Upper lobe of left lung (tissue), 6 donors: Measurements from ENCODE around the gene ZNF490. TPM values are rescaled to one million over a fixed set of nuclear protein-coding genes. Genes with fewer than 3 reads are reported as not detected.

ENCODE experiments used
- ATAC-seq, 2 donors: fragments of 200-7000 bp; cut with Tn5 transposase; one replicate each; pipeline ENCODE4 v1.9.1; 2022; ENCODE audit warnings: mild to moderate bottlenecking in 2 of 2, moderate library complexity in 2 of 2; ENCODE audit not compliant: low FRiP score in 2 of 2
- DNase-seq, 2 donors: peaks; one replicate each; pipeline ENCODE4 v3.0.0-alpha.2; 2019 to 2020
- H3K27ac ChIP-seq, 4 donors: fragments of 200-600 bp; sonication (generic); one replicate each; pipeline ENCODE4 v1.5.1; 2016 to 2019
- H3K27me3 ChIP-seq, 4 donors: fragments of 200-600 bp; sonication (generic); one replicate each; pipeline ENCODE4 v1.5.1; 2017 to 2019
- H3K36me3 ChIP-seq, 4 donors: fragments of 200-600 bp; sonication (generic); one replicate each; pipeline ENCODE4 v1.5.1; 2016 to 2019
- H3K4me1 ChIP-seq, 4 donors: fragments of 200-600 bp; sonication (generic); one replicate each; pipeline ENCODE4 v1.5.1; 2018 to 2019
- H3K4me3 ChIP-seq, 4 donors: fragments of 200-600 bp; sonication (generic); one replicate each; pipeline ENCODE4 v1.5.1; 2017 to 2019; ENCODE audit warnings: mild to moderate bottlenecking in 2 of 4, moderate library complexity in 1 of 4
- H3K9me3 ChIP-seq, 4 donors: fragments of 200-600 bp; sonication (generic); one replicate each; pipeline ENCODE4 v1.5.1; 2018 to 2019
- CTCF ChIP-seq, 6 experiments: fragments of 450-650 bp in 4 of 6; fragments of 200-600 bp in 2 of 6; sonication (generic) in 2 of 6; IDR thresholded peaks; one replicate each; pipeline ENCODE4 v1.5.1; 2016 to 2019; ENCODE audit warnings: antibody characterized with exemption in 6 of 6
- EP300 ChIP-seq, 4 donors: sonication (generic); formaldehyde crosslinking; IDR thresholded peaks; one replicate each; pipeline ENCODE4 v1.5.1; 2017; ENCODE audit warnings: antibody characterized with exemption in 4 of 4, control low read depth in 2 of 4
- POLR2A ChIP-seq, 4 donors: fragments of 450-650 bp; IDR thresholded peaks; one replicate each; pipeline ENCODE4 v1.5.1; 2016 to 2017; ENCODE audit warnings: antibody characterized with exemption in 4 of 4, mild to moderate bottlenecking in 2 of 4
- POLR2AphosphoS5 ChIP-seq, 2 donors: sonication (generic); formaldehyde crosslinking; IDR thresholded peaks; one replicate each; pipeline ENCODE4 v1.5.1; 2017; ENCODE audit warnings: antibody characterized with exemption in 2 of 2
- WGBS, 2 donors: methylation state at CpG; one replicate each; pipeline ENCODE4 v1.1.5; 2017 to 2018; 5-methylcytosine and 5-hydroxymethylcytosine counted together
- total RNA-seq, 6 donors: library from RNA; depleted of rRNA in 4 of 6; stranded (reverse); fragments of >200 nt in 4 of 6; gene quantifications; one replicate each; pipeline versions ENCODE4 v1.1.0 to v1.2.1, GENCODE V29; 2016 to 2021
- donor health status: DM: no; HTN: no; CAD: no; lungs with moderate emphysema.
- donor health status: DM: no; HTN: yes; CAD: no; lungs with severe emphysema.

The ZNF490 gene
- total RNA-seq, 6 donors from 2014 or later: 4.3 to 11.6 (median 9.0) TPM

GRCh38 chr19:12545267-12545666 is 65.3 kb downstream of the ZNF490 start:
- H3K9me3 ChIP-seq: no peaks in the 10 kb centered on the region
- 76 to 84% methylated on average over 8 of the region's 8 CpGs for WGBS, 2 donors
- DNase-seq: no peak
- TF ChIP-seq POLR2A (IDR thresholded peaks at IDR 0.05) (no peak), POLR2AphosphoS5 (IDR thresholded peaks at IDR 0.05) (no peak), CTCF (IDR thresholded peaks at IDR 0.05) (no peak), EP300 (IDR thresholded peaks at IDR 0.05) (no peak)
- H3K4me1 ChIP-seq: peaks cover 19 to 34% (median 26%) of the 10 kb centered on the region in 4 donors
- no peak overlapping the region for H3K4me3 ChIP-seq
- H3K27ac ChIP-seq: no peak overlapping the region
- H3K27me3 ChIP-seq: no peaks in the 10 kb centered on the region
- no peak for ATAC-seq
- H3K36me3 ChIP-seq: peaks cover 2 to 35% (median 10%) of the 10 kb centered on the region in 4 donors

- no peak overlapping the region for H3K4me3 ChIP-seq
- TF ChIP-seq POLR2A (IDR thresholded peaks at IDR 0.05): no peak
- H3K27ac ChIP-seq: no peak overlapping the region
- WGBS, 2 donors: 32 to 66% methylated on average over 5 of the region's 5 CpGs
- H3K27me3 ChIP-seq: no peaks in the 10 kb centered on the region
- peaks cover 2 to 44% (median 16%) of the 10 kb centered on the region in 4 donors for H3K36me3 ChIP-seq
- peaks cover 0 to under 1% (median 0%) of the 10 kb centered on the region in 4 donors for H3K9me3 ChIP-seq
- ATAC-seq (no peak), DNase-seq (no peak)
- peaks cover 11 to 26% (median 18%) of the 10 kb centered on the region in 4 donors for H3K4me1 ChIP-seq
Observed at GRCh38 chr19:12544401-12544876, 66.2 kb downstream of the ZNF490 start.

DNA sequence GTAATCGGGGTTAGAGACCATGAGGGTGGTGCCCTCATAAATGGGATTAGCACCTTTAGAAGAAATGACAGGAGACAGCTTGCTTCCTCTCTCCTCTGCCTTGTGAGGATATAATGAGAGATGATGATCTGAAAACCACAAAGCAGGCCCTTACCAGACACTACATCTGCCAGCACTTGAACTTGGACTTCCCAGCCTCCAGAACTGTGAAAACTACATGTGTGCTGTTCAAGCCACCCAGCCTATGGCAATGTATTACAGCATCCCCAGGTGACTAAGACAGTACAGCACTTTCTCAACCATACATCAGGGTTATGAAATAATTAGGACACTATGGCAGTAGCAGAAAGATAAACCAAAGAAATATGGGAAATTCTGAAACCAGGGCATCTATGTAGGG is 66.8 kb downstream of the ZNF490 start:
- no peak for ATAC-seq
- 100% methylated on average over 1 of the region's 1 CpG for WGBS, 2 donors
- Histone ChIP-seq H3K4me3 (no peak overlapping the region), H3K4me1 (peaks cover 5 to 20% (median 12%) of the 10 kb centered on the region in 4 donors), H3K9me3 (peaks cover 0 to 7% (median 0%) of the 10 kb centered on the region in 4 donors), H3K36me3 (peaks cover 2 to 47% (median 18%) of the 10 kb centered on the region in 4 donors), H3K27me3 (no peaks in the 10 kb centered on the region), H3K27ac (no peak overlapping the region)
- no peak for DNase-seq
- TF ChIP-seq POLR2AphosphoS5 (IDR thresholded peaks at IDR 0.05) (no peak), EP300 (IDR thresholded peaks at IDR 0.05) (no peak), POLR2A (IDR thresholded peaks at IDR 0.05) (no peak), CTCF (IDR thresholded peaks at IDR 0.05) (no peak)

Other genes with a start within 250 kb of the ZNF490 start
- gene ZNF442, start 245.1 kb downstream of the ZNF490 start, total RNA-seq: 1 to 10 TPM in 5 of 6 donors, under 1 TPM in 1; 0.33 to 6.3 (median 2.1) TPM
- 1 to 10 TPM; 3.1 to 7.6 (median 5.4) TPM for gene ZNF799, start 209.5 kb downstream of the ZNF490 start, total RNA-seq
- 1 to 10 TPM; 2.7 to 9.4 (median 4.2) TPM for gene ZNF443, start 169.8 kb downstream of the ZNF490 start, total RNA-seq
- 10 to 100 TPM in 1 of 6 donors, 1 to 10 TPM in 5; 1.9 to 11.2 (median 2.5) TPM for gene ZNF709, start 126.0 kb downstream of the ZNF490 start, total RNA-seq
- gene ZNF564, start 59.3 kb downstream of the ZNF490 start, total RNA-seq: 10 to 100 TPM in 4 of 6 donors, 1 to 10 TPM in 2; 5.0 to 28.3 (median 12.2) TPM
- 10 to 100 TPM; 12.6 to 29.3 (median 21.9) TPM for gene ZNF791, start 107 bp upstream of the ZNF490 start, total RNA-seq
- 100 to 1,000 TPM in 5 of 6 donors, 10 to 100 TPM in 1; 56.8 to 299 (median 121) TPM for gene MAN2B1, start 55.9 kb upstream of the ZNF490 start, total RNA-seq
- gene WDR83, start 56.0 kb upstream of the ZNF490 start, total RNA-seq: 10 to 100 TPM in 2 of 6 donors, 1 to 10 TPM in 4; 6.1 to 12.9 (median 8.4) TPM
- 100 to 1,000 TPM in 2 of 6 donors, 10 to 100 TPM in 4; 71.6 to 190 (median 94.3) TPM for gene DHPS, start 71.1 kb upstream of the ZNF490 start, total RNA-seq
- gene GNG14, start 77.2 kb upstream of the ZNF490 start, total RNA-seq: not detected
- gene FBXW9, start 85.8 kb upstream of the ZNF490 start, total RNA-seq: 10 to 100 TPM in 2 of 6 donors, 1 to 10 TPM in 4; 6.5 to 13.7 (median 8.7) TPM
- 100 to 1,000 TPM in 1 of 6 donors, 10 to 100 TPM in 5; 43.5 to 124 (median 46.1) TPM for gene TNPO2, start 113.1 kb upstream of the ZNF490 start, total RNA-seq
- 100 to 1,000 TPM; 156 to 324 (median 261) TPM for gene TRIR, start 123.9 kb upstream of the ZNF490 start, total RNA-seq
- gene GET3, start 126.7 kb upstream of the ZNF490 start, total RNA-seq: 10 to 100 TPM; 14.7 to 71.7 (median 49.8) TPM
- gene BEST2, start 141.0 kb upstream of the ZNF490 start, total RNA-seq: under 1 TPM in 1 of 6 donors, not detected in 5; 0.11 TPM
- 100 to 1,000 TPM in 2 of 6 donors, 10 to 100 TPM in 4; 48.9 to 367 (median 79.6) TPM for gene HOOK2, start 164.7 kb upstream of the ZNF490 start, total RNA-seq
- 100 to 1,000 TPM; 127 to 422 (median 354) TPM for gene JUNB, start 180.7 kb upstream of the ZNF490 start, total RNA-seq
- gene PRDX2, start 191.0 kb upstream of the ZNF490 start, total RNA-seq: 100 to 1,000 TPM in 4 of 6 donors, 10 to 100 TPM in 2; 57.6 to 173 (median 123) TPM
- 1 to 10 TPM in 2 of 6 donors, not detected in 4; 4.6 to 6.0 TPM for gene THSD8, start 191.3 kb upstream of the ZNF490 start, total RNA-seq
- 1 to 10 TPM; 4.2 to 7.6 (median 5.6) TPM for gene RNASEH2A, start 195.8 kb upstream of the ZNF490 start, total RNA-seq
- not detected for gene RTBDN, start 223.8 kb upstream of the ZNF490 start, total RNA-seq
- under 1 TPM in 3 of 6 donors, not detected in 3; 0.17 to 0.89 (median 0.61) TPM for gene MAST1, start 227.7 kb upstream of the ZNF490 start, total RNA-seq